Lung (tissue), 12 donors: ENCODE results near the gene SORD. TPM values are rescaled to one million over a fixed set of nuclear protein-coding genes. Genes with fewer than 3 reads are reported as not detected.

Source experiments
- ATAC-seq: fragments of 200-7000 bp; cut with Tn5 transposase; one replicate; pipeline ENCODE4 v1.9.1; 2020; ENCODE audit warnings: moderate number of reproducible peaks; ENCODE audit not compliant: insufficient read depth, low FRiP score
- DNase-seq, 3 donors: peaks; one replicate each; pipeline ENCODE4 v3.0.0-alpha.2; 2013 to 2017
- H3K27ac ChIP-seq, 2 donors: one replicate each; pipeline ENCODE4 v1.5.1; 2013; ENCODE audit warnings: mild to moderate bottlenecking in 2 of 2, moderate library complexity in 2 of 2, control low read depth in 1 of 2, inconsistent platforms in 1 of 2, low read depth in 1 of 2, low read length in 1 of 2
- H3K27me3 ChIP-seq, 3 donors: one replicate each; pipeline ENCODE4 v1.5.1; 2013; ENCODE audit warnings: low read length in 2 of 3; ENCODE audit not compliant: control insufficient read depth in 3 of 3, insufficient read depth in 3 of 3
- H3K36me3 ChIP-seq, 4 donors: one replicate each; pipeline ENCODE4 v1.5.1; 2013; ENCODE audit warnings: low read length in 4 of 4, mild to moderate bottlenecking in 1 of 4, moderate library complexity in 1 of 4; ENCODE audit not compliant: control insufficient read depth in 4 of 4, insufficient read depth in 4 of 4
- H3K4me1 ChIP-seq, 5 donors: one replicate each; pipeline ENCODE4 v1.5.1; 2013; ENCODE audit warnings: low read length in 5 of 5, mild to moderate bottlenecking in 2 of 5, moderate library complexity in 1 of 5; ENCODE audit not compliant: control insufficient read depth in 5 of 5, insufficient read depth in 5 of 5
- H3K4me3 ChIP-seq: one replicate; pipeline ENCODE4 v1.5.1; 2013; ENCODE audit warnings: mild to moderate bottlenecking, control low read depth, moderate library complexity
- H3K9ac ChIP-seq, 2 donors: one replicate each; pipeline ENCODE4 v1.5.1; 2013; ENCODE audit warnings: low read length in 2 of 2, control low read depth in 1 of 2; ENCODE audit not compliant: insufficient read depth in 1 of 2
- H3K9me3 ChIP-seq, 4 donors: one replicate each; pipeline ENCODE4 v1.5.1; 2013; ENCODE audit warnings: low read length in 3 of 4, mild to moderate bottlenecking in 1 of 4, moderate library complexity in 1 of 4; ENCODE audit not compliant: control insufficient read depth in 4 of 4, insufficient read depth in 3 of 4
- WGBS, 2 donors: extraction: QIAGEN DNeasy Blood & Tissue Kit; methylation state at CpG; one replicate each; pipeline ENCODE4 v1.1.7; 2013; 5-methylcytosine and 5-hydroxymethylcytosine counted together
- polyA plus RNA-seq, 2 donors: library from polyadenylated mRNA; stranded (reverse); fragments of 200-250 nt; gene quantifications; one replicate each; pipeline ENCODE4 v1.2.1, GENCODE V29; 2013
- total RNA-seq, 2 donors: library from RNA; depleted of rRNA in 1 of 2; stranded (reverse); fragments of >200 nt in 1 of 2; gene quantifications; one replicate each; pipeline ENCODE4 v1.2.1, GENCODE V29; 2014 to 2021
- TF ChIP-seq, protein P1 (sequence below): IDR thresholded peaks from 2 replicates; pipeline ENCODE4 v1.5.1; 2012; ENCODE audit warnings: mild to moderate bottlenecking; ENCODE audit errors: control extremely low read depth, extremely low read depth
- donor health status: control.
- donor health status: control.
- donor health status: Bipolar disorder and iron deficiency.
- donor health status: healthy.
- donor health status: DM: yes; HTN: yes; CAD: no.

Gene SORD
- total and polyA plus RNA-seq, 4 donors, result 3.5 to 18.2 (median 16.4) TPM

DNA sequence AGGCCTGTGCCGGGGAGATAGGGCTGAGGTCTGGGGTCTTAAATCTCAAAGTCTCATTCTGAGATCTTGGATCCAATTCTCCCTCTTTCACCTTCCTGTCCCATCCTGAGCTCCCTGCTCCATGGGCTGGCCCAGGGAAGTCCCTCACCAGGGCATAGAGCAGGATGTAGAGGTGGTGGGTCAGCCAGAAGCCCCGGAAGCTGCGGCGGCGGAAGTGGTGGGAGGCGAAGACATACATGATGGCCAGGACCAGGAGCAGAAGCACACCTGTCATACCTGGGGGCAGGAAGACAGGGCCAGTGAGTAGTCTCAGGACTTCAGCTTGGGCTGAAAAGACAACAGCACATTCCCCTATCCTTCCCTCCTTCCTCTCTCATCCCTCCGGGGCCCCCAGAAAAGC lies 74.5 kb downstream of the SORD start:
- no peaks in the 10 kb centered on the region for H3K27me3 ChIP-seq
- no peak overlapping the region for H3K27ac ChIP-seq
- 90 to 92% methylated on average over 7 of the region's 7 CpGs for WGBS, 2 donors
- TF ChIP-seq, protein P1, sequence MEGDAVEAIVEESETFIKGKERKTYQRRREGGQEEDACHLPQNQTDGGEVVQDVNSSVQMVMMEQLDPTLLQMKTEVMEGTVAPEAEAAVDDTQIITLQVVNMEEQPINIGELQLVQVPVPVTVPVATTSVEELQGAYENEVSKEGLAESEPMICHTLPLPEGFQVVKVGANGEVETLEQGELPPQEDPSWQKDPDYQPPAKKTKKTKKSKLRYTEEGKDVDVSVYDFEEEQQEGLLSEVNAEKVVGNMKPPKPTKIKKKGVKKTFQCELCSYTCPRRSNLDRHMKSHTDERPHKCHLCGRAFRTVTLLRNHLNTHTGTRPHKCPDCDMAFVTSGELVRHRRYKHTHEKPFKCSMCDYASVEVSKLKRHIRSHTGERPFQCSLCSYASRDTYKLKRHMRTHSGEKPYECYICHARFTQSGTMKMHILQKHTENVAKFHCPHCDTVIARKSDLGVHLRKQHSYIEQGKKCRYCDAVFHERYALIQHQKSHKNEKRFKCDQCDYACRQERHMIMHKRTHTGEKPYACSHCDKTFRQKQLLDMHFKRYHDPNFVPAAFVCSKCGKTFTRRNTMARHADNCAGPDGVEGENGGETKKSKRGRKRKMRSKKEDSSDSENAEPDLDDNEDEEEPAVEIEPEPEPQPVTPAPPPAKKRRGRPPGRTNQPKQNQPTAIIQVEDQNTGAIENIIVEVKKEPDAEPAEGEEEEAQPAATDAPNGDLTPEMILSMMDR, result no peak
- no peaks in the 10 kb centered on the region for H3K9me3 ChIP-seq
- ATAC-seq, result no peak
- H3K4me3 ChIP-seq, result no peak overlapping the region
- H3K4me1 ChIP-seq, result no peaks in the 10 kb centered on the region
- no peaks in the 10 kb centered on the region for H3K36me3 ChIP-seq
- DNase-seq, result no peak
- no peak overlapping the region for H3K9ac ChIP-seq

DNA sequence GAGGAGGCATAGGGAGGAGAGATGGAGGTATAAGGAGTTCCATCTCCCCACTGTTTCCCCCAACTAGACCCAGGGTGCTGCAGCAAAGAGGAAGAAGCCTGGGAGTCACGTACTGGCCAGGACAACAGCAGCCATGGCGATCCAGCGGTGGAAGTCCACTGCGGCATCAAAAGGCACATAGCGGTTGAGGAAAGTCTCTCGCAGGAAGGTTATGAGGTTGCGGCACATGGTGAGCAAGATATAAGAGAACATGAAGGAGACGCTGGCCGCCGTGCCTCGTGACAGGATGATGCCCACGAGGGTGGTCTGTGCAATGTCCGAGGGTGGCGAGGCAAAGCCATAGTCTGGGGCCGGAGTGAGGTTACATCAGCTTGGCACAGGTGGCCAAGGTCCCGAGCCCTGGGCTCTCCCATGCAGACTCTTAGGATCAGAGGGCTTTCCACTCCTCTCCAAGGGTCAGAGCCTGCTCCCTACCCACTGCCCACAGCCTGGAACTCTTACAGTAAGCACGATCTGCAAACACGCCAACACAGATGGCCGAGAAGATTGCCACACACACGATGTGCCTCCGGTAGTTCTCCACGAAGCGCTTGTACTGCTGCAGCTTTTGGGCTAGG lies 76.7 kb downstream of the SORD start:
- WGBS, 2 donors, result 82 to 88% methylated on average over 23 of the region's 23 CpGs

DNA sequence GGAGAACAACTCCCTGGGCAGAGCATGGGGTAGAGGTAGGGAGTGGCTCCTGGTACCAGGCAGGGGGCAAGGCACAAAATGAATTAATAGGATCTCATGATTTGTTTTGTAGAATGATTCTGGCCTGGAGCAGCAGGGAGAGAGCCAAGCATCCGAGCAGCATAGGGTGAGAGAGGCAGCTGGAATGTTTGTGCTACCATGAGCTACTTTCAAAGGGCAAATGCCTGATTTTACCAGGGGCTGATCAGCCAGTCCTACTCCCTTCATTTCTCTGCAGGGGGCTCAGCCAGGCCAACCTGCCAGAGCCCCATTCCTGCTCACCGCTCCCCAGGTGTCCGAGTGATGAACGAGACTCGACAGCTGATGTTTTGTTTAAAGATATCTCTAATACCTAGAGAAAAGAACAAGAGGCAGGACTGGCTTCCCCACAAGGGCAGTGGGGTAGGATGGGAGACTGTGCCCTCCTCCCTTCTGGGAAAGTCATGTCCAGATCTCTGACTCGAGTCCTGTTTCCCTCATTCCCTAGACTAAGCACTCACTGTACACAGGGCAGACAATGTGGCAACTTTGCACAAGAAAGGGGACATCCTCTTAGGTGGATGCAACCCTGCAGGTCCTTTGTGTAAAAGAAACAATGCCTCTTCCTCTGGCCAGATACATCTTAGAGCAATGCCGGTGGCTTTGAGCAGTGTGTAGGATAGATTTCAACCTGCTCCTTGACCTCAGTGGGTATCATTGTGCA lies 78.1 kb downstream of the SORD start:
- TF ChIP-seq, protein P1, result no peak
- Histone ChIP-seq H3K27ac (no peak overlapping the region), H3K36me3 (no peaks in the 10 kb centered on the region), H3K9me3 (no peaks in the 10 kb centered on the region), H3K9ac (no peak overlapping the region), H3K4me3 (no peak overlapping the region), H3K4me1 (no peaks in the 10 kb centered on the region), H3K27me3 (no peaks in the 10 kb centered on the region)
- WGBS, 2 donors, result 67 to 68% methylated on average over 7 of the region's 7 CpGs
- ATAC-seq (no peak), DNase-seq (no peak)

More for the DNA sequence above, 76.7 kb downstream of the SORD start:
- Histone ChIP-seq H3K4me3 (no peak overlapping the region), H3K9ac (no peak overlapping the region), H3K27me3 (no peaks in the 10 kb centered on the region), H3K9me3 (no peaks in the 10 kb centered on the region), H3K27ac (no peak overlapping the region), H3K36me3 (no peaks in the 10 kb centered on the region), H3K4me1 (no peaks in the 10 kb centered on the region)
- DNase-seq (no peak), ATAC-seq (no peak)
- TF ChIP-seq, protein P1, result no peak
